OCI-M2 (cell line): ENCODE results near the gene UFD1.

Experiments used
- DNase-seq: peaks from one replicate; lab custom pipeline; 2025; ENCODE audit not compliant: unreplicated experiment; lab: John Stamatoyannopoulos, UW

The UFD1 gene, protein sequence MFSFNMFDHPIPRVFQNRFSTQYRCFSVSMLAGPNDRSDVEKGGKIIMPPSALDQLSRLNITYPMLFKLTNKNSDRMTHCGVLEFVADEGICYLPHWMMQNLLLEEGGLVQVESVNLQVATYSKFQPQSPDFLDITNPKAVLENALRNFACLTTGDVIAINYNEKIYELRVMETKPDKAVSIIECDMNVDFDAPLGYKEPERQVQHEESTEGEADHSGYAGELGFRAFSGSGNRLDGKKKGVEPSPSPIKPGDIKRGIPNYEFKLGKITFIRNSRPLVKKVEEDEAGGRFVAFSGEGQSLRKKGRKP

DNA sequence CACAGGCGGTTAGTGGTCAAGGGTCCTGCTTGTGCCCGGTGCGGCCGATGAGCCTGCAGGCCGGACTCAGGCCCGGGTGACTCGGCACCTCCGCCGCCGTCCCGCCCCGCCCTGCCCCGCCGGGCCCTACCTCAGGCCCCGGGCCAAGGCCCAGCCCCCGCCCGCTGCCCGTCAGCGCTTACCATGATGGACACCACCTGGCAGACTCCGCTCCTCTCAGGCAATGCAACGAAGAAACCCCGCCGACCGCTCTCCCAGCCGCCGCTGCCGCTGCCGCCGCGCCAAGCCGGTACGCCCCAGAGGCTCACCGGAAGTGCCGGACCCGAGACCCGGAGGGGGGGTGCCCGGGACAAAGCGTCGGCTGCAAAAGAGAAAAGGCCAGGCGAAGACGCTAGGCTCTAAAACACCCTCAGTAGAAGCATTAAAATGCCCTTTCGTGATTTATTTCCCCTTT lies at the start of gene UFD1:
TSS of gene UFD1 (minus strand) at position 293 of the 454 bp plus-strand sequence. CDS start at position 185, 108 bp downstream.
- no peak for DNase-seq

DNA sequence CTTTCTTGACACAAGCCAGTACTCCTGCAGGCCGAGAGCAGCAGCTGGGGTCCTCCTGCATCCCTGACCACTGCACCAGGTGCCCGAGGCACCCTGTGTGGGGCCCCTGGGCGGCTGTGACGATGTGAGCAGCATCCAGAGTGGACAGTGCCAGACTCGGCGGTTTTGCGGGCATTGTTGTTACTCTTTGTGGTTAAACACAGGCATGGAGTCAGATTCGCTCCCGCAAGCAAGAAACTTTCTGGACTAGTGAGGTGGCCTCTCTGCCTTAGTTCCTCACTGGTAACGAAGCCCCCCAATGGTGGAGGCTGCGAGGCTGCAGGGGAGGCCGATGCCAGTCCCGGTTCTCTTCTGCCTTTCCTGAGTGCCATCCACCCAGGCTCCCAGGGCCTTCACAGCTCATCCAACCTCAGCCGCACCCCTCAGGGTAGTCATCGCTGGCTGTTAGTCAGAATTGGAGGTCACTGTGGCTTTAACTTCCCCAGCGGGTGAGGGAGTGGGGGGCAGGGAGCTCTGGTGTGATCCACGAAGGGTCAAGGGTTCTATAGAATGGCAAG lies 48.9 kb upstream of the UFD1 start:
- no peak for DNase-seq

DNA sequence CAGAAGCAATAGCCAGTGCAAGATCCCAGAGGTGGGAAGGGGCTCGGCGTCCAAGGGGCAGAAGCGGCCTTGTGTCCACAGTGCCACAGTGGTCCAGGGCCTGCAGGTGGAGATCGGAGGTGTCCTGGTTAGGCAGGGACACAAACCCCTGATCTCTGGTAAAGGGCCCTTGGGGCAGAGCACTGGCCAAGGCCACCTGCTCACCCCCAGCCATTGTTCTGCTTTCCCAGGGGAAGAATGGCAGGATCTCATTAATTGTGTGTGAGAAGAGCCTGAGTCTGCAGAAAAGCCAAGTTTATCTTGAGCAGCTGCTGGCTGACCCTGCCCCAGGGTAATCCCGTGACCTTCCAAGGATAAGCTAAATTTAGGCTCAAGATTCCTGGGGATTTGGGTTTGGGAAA lies 48.3 kb upstream of the UFD1 start:
- DNase-seq = no peak

DNA sequence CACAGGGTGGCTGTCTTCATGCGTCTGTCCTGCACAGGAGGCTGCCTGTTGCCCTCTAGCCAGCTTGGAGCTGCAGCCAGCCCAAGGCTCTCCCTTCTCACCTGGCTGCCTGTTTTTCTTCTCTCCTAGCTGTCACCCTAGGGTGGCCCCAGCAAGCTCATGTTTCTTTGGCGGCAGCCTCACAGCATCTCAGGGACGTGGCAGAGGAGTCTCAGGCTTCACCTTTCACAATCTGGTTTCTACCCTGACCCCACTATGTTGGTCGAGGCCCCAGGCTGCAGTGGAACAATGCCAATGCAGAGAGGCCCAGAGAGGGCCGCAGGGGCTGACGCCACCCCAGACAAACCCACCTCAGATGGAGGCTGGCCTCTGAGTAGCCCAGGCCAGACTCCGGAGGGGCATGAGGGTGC lies 47.7 kb upstream of the UFD1 start:
- no peak for DNase-seq

DNA sequence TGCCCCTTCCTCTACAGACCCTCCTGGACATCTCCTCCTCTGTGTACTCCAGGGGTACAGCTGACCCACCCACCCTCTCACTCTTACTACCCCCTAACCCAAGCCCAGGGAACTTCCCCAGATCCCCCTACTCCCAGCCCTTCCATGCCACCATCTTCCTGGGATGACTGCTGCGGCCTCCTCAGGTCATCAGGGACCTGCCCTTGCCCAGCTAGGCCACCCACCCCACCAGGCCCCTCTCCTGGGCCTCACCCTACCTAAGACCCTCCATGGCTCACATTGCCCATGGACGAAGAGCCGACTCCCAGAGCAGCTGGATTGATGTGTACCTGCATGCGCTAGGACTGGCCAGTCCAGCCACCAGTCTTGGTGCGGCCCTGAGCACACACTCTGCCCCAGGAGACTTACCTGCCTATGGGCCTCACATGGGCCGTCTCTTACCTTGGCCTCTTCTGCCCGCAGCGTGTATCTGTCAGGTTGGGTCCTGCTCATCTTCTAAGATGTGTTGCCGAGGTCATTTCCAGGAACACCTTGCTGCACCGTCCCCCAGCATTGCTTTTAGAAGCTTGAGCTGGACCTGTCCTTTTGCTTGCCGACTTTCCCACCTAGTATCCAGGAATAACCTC lies 47.2 kb upstream of the UFD1 start:
- no peak for DNase-seq

DNA sequence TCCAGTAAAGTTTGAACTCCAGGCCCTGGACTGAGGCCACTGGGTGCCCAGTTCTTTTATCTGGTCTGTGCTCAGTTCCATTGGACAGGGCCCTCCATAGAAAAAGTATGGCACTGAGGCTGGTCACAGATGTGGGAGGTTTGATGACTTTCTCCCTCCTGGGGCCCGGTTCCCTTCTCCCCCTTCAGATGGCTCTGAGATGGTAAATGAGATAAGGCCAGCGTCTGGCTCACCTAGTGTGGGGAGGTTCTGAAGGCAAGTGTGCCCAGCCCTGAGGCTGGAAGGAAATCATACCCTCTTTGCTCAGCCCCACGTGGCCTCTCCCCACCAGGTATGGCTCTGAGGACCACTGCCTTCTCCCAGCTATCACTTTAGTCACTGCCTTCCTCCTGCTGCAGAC lies 46.7 kb upstream of the UFD1 start:
- no peak for DNase-seq

DNA sequence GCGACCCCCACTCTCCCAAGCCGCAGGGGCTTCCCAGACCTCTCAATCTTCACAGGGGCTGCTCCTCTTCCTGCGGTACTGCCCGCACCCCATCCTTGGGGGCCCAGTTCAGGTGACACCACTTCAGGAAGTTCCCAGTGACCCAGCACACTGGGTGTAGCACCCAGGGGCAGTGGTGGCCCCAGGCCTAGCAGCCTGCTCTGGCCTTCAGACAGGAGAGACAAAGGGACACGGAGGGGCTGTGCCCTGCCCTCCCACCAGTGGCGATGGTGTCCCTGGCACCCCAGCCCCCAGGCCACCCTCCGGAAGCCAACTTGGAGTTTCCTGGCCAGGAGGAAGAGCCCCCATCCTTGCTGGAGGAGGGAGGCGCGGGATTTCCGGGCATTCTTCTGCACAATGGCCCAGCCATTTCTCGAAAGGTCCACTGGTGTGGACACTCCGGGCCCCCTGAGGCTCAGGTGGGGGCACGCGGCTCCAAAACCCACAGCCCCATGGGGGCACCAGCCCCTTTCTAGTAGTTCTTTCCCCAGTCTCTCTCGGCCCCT lies 46.2 kb upstream of the UFD1 start:
- no peak for DNase-seq

DNA sequence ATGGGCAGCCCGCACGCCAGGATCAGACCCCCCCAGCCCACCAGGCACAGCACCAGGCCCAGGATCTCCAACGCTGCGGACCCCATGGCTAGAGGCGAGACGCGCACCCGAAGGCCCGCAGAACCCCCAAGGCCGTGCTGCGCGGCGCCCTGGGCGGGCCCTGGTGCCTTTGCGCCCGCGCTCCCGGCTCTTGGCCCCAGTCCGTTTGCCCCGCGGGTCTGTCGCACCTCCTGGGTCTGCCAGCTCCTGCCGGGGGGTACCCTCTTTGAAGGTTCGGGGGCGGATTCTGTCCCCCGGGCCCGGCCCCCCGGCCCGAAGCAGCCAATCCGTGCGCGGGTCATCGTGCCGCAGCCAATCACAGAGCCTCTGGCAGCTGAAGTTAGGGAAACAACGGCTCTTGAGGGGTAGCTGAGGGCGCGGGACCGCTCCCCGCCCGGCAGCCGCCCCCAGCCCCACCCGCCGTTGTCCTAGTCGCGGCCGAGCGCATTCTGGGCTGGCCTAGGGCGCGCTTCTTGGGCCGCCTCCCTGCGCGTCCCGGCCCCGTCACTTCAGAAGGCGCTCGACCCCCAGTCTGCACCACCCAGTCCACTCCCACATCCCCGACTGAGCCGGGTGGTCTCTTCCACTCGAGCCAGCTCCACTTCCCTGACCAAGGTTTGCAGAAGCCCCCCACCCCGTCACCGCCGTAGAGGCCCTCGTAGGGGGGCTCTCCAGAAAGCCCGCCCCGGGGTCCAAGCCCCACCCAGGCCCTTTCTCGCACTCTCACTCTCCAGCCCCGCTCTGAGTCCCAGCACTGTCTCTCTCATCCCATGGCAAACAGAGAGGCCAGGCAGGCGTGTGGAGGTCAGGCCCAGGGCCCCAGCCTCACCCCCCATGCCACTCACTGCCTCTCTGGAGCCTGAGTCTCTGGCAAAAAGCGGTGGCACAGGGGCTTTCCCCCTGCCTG lies 45.5 kb upstream of the UFD1 start, which contains the start of gene CLDN5:
TSS of gene CLDN5 (minus strand) at position 241 of the 946 bp plus-strand sequence. CDS start at position 86, 155 bp downstream.
- DNase-seq = no peak

DNA sequence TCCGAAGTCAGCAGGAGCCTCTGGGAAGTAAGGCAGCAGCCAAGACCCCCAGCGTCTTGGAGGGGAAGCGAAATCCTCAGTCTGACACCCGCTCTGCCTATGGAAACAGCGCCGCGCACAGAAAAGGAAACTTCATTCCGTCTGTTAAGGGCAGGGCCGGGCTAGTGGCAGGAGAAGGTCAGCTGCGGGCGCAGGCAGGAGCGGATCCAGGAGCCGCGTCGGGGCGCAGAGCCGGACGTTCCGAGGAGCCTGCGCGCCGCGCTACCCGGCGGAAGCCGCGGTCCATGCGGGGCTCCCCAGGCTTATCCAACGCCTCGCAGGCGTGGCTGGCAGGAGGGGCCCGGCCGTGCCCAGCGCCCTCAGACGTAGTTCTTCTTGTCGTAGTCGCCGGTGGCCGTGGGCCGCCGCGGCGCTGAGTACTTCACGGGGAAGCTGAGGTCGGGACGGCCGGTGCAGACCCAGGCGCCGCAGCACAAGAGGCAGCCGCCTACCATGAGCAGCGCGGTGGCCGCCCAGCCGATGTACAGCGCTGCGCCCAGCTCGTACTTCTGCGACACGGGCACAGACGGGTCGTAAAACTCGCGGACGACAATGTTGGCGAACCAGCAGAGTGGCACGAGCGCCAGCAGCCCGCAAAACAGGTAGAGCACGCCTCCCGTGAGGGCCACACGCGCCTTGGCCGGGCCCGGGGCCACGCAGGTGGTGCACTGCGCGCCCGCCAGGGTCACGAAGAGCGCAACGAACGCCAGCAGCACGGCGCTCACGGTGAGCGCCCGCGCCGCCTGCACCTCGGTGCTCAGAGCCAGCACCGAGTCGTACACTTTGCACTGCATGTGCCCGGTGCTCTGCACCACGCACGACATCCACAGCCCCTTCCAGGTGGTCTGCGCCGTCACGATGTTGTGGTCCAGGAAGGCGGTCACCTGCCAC lies 44.5 kb upstream of the UFD1 start:
- DNase-seq = no peak

DNA sequence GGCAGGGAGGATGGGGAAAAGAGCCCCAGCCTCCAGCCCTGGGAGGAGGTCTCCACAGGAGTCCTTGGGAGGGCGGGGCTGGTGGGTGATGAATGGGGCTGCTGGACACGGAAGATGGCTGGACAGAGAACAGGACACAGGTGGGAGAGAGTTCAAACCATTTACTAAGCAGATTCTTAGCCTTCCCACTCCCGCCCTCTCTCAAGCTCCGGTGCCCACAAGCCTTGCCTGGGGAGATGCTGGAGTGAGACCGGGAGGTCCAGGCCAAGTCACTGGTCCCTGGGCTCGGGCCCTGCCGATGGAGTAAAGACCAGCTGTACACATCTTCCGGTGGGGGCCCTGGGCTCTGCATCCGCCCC lies 43.9 kb upstream of the UFD1 start:
- no peak for DNase-seq

DNA sequence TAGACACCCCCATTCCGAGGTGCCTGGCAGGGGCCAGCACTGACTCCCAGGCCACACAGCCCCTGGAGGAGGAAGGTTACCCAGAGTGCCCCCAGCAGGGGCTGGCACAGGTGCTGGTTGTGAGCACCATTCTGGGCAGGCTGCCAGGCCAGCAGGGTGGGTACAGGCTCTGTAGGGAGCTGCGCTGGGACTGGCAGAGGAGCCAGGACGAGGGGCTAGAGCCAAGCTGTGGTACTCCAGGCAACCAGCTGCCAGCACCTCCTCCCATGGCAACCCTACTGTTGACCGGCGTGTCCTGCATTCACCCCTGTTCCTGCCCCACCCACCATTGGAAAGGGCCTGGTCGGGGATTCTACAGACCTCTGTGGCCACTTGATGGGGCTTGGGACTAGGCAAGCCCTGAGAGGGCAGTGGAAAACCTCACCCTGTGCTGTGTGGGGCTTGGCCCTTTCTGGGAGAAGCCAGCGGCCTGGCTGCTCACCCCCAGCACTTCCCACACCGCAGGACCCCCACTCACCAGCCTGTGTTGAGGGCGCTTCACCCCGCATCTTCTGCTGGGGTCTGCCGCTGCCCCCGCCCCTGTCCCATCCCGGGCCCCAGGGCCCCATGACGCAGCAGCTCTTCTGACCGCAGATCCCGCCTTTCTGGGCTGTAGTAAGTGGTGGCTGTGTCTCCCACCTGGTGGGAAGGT lies 43.3 kb upstream of the UFD1 start:
- no peak for DNase-seq

DNA sequence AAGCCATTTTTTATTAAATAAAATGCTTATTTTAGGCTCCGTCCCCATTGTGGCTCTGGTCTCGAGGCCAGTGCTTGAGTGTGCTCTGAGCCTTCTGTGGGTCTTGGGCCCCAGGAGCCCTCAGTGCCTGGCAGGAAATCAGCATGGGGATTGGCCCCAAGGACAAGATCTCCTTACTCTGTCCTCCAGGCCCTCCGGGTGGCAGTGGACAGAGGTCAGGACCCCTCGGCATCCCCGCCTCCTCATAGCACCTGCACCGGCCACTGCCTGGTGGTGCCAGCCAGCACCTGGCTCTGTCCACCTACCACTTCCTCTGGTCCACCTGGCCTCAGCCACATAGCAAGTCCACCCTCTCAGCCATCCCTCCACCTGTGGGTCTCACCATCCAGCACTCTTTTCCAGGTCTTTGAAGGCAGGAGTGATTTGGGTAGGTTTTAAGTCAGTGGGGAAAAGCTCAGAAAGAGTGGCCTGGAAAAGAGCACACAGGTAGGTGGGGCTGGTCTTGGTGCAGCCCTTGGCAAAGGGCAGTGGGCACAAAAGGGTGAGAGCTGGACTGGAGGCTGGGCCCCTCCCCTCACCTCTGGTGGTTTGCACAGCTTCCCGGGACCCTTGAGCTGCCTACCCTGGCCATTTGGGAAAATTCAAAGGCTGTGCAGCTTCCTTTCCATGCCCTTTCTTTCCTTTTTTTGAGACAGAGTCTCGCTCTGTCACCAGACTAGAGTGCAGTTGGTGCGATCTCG lies 41.7 kb upstream of the UFD1 start:
- DNase-seq = no peak

DNA sequence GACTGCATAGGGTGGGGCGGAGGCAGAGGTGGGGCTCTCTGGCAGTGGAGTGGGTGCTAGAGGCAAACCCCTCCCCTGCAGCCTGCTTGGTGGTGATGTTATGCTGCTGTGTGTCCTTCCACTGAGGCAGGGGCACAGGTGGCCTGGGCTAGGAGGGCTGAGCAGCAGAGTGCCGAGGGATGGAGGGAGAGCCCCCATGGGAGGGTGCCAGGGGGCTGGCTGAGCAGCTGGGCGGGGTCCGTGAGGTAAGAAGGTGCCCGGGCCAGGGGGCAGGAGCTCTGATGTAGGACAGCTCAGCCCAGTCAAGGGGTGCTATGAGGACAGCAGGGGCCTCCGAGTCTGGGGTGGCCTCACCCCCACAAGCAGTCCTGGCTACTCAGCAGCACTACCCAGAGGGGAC lies 41.0 kb upstream of the UFD1 start:
- DNase-seq = no peak

DNA sequence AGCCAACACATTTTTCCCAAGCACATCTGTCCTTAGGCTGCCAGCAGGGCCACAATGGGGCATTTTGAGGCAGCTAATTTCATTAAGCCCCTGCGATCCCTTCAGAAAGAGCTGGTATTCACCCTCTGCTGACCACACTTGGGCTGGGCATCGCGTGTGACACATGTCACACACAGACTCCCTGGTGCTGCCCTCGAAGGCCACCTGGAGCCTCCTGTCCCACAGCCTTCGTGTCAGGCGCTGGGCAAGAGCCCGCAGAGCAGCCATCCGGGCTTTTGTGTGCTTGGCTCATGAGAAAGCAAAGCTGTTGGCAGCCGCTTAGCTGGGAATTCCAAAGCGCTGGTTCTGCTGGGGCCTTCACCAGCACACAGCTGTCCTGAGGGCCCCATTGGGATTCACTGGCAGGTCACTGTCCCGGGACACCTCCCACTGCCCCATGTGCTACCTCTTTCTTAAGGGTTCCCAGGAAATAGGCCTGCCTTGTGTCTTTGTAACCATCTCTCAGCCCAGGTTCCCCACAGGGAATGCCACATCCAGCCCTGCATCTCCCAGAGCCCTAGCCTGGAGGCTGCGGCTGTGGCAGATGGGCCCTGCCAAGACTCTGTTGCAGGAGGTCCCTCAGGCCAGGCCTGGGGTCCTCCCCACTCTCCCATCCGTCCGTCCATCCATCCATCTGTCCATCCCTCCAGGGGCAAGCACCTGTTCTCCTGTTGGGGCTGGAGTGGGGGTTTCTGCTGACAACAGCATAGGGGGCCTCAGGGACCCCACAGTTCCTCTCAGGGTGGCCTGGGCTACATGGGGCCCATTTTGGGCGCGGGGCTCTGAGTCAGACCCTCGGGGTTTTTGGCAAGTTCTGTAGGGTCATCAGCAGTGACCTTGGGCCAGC lies 40.3 kb upstream of the UFD1 start:
- no peak for DNase-seq

DNA sequence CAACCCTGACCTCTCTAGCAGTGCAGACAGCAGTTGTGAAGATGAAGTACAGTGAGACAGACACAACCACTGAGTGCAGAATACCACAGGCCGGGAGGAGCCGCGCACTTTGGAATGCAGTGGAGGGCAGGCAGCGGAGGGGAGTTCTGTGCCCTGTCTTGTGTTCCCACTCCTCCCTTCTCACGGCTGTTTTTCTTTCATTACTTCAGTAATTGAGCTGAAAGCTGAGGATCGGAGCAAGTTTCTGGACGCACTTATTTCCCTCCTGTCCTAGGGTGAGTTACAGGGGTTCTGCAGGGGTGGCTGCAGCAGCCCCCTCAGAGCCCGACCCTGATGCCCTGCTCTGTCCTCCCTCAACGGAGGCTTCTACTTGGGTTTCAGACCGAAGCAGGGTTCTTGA lies 39.6 kb upstream of the UFD1 start:
- DNase-seq = no peak

DNA sequence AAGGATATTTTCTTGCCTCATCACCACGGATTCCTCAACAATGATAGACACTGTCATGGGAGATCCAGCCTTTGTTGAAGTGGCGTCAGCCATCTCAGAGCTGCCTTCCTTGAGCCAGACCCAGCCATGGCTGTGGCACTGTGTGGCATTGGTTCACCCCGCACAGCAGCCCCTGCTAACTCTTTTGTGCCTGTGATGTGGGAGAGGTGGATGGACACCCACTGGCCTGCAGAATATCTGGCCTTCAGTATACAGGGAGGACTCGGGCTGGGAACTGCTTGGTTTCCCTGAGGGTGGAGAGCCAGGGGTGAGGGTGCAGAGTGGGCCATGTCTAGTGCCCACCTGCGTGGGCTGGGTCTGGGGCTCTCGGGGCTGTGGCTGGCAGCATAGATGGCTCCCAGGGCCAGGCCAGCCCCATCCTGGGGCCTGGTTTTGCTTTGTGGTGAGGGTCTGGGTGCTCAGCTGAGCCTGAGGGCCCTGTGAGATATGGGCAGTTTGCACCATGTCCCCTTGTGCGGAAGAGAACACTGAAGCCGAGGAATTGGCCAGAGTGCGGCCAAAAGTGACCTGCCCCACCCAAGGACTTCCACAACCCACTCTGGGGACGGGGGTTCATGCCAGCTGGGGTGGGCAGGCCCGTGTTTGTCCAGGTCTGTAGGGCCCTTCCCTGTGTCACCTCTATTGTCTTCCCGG lies 39.1 kb upstream of the UFD1 start:
- no peak for DNase-seq

DNA sequence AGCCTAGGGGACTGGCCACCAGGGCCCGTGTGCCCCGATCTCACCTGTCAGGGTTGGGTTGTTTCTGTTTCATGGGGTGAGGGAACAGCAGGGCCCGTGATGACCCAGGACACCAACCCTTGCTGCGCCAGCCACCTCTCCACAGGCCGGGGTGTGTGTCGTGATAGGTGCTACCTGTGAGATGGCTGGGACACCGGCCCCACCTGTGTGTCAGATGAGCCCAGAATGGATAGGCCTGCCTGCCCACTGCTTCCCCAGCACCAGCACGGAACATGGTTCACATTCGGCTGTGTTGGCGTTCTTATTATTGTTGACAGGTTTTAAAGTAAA lies 38.1 kb upstream of the UFD1 start:
- DNase-seq = no peak
